ENCODE results near the gene OXT. TPM values are rescaled to one million over a fixed set of nuclear protein-coding genes. Genes with fewer than 3 reads are reported as not detected.

Gene OXT
- total RNA-seq, 1 experiment from 2014 or later, result not detected

- no CpG with 5 or more reads among the region's 2 CpGs for WGBS (ENCODE audit: extremely low coverage, insufficient read length, low lambda C conversion rate)
- Histone ChIP-seq H4K8ac (replicated peaks; ENCODE audit: insufficient read length, low read depth, low read length) (no peak overlapping the region), H2BK120ac (ENCODE audit: low read depth, low read length, poor library complexity, severe bottlenecking) (no peak overlapping the region), H3K79me2 (ENCODE audit: insufficient read depth, low read length) (no peaks in the 10 kb centered on the region), H2BK5ac (ENCODE audit: insufficient read length, low read length) (no peak overlapping the region), H3K23me2 (ENCODE audit: insufficient read length, low read depth, low read length, poor library complexity, severe bottlenecking) (no peaks in the 10 kb centered on the region), H3K18ac (ENCODE audit: insufficient read length, low read depth, low read length) (no peak overlapping the region), H4K5ac (ENCODE audit: insufficient read length, low read depth, low read length) (no peak overlapping the region), H3K4me1 (ENCODE audit: insufficient read depth, low read length) (no peaks in the 10 kb centered on the region), H3K4ac (ENCODE audit: low read depth, low read length) (no peak overlapping the region), H2BK15ac (ENCODE audit: low read depth, low read length) (no peak overlapping the region), H3K14ac (ENCODE audit: insufficient read depth, low read length) (no peak overlapping the region), H3K9ac (ENCODE audit: extremely low read depth, insufficient read length, low read length) (no peak overlapping the region), H3K23ac (ENCODE audit: insufficient read length, low read depth, low read length) (no peak overlapping the region), H3K9me3 (ENCODE audit: control insufficient read depth, low read depth, low read length) (no peaks in the 10 kb centered on the region), H2AFZ (ENCODE audit: low read length) (no peak overlapping the region), H3T11ph (ENCODE audit: low read length) (no peak overlapping the region), H3K4me2 (ENCODE audit: insufficient read depth, insufficient read length, low read length) (no peak overlapping the region), H2BK12ac (ENCODE audit: insufficient read length, low read depth, low read length) (no peak overlapping the region), H2AK5ac (ENCODE audit: insufficient read length, low read length) (no peak overlapping the region), H3K56ac (ENCODE audit: insufficient read length, low read depth, low read length) (no peak overlapping the region), H4K20me1 (ENCODE audit: control insufficient read depth, insufficient read depth, insufficient read length) (no peaks in the 10 kb centered on the region), H2BK20ac (ENCODE audit: low read depth, low read length, poor library complexity, severe bottlenecking) (no peak overlapping the region), H4K91ac (ENCODE audit: insufficient read length, low read depth, low read length) (no peak overlapping the region), H3K27me3 (ENCODE audit: insufficient read depth, low read length) (no peaks in the 10 kb centered on the region), H3K27ac (ENCODE audit: insufficient read length, low read depth, low read length) (no peak overlapping the region), H3K79me1 (ENCODE audit: insufficient read depth, low read depth, low read length, poor library complexity, severe bottlenecking) (no peaks in the 10 kb centered on the region)
- Mint-ChIP-seq H3K27me3 (ENCODE audit: low read depth) (no peaks in the 10 kb centered on the region), H3K36me3 (ENCODE audit: insufficient read depth in 1 of 3, low read depth in 3 of 3) (no peaks in the 10 kb centered on the region; a peak in 3 of 7 replicates), H3K9me3 (no peaks in the 10 kb centered on the region), H3K27ac (peak overlapping the region in 1 of 3 experiments; percentile 9; a peak in 1 of 7 replicates), H3K4me1 (peaks cover 7% of the 10 kb centered on the region in 2 experiments), H3K4me3 (no peak overlapping the region; a peak in 1 of 5 replicates)
- TF ChIP-seq CTCF (conservative IDR thresholded peaks at IDR 0.05), result no peak
- DNase-seq, result no peak
These were observed 40.6 kb downstream of the OXT start for GRCh38 chr20:3111995-3112394.
